ENCODE data around the gene STX7.

GRCh38 chr6:132548746-132549463 is 36.0 kb upstream of the STX7 start:
- TF ChIP-seq POLR2A (IDR thresholded peaks at IDR 0.05) = no peak
- TF ChIP-seq, protein P1, sequence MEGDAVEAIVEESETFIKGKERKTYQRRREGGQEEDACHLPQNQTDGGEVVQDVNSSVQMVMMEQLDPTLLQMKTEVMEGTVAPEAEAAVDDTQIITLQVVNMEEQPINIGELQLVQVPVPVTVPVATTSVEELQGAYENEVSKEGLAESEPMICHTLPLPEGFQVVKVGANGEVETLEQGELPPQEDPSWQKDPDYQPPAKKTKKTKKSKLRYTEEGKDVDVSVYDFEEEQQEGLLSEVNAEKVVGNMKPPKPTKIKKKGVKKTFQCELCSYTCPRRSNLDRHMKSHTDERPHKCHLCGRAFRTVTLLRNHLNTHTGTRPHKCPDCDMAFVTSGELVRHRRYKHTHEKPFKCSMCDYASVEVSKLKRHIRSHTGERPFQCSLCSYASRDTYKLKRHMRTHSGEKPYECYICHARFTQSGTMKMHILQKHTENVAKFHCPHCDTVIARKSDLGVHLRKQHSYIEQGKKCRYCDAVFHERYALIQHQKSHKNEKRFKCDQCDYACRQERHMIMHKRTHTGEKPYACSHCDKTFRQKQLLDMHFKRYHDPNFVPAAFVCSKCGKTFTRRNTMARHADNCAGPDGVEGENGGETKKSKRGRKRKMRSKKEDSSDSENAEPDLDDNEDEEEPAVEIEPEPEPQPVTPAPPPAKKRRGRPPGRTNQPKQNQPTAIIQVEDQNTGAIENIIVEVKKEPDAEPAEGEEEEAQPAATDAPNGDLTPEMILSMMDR (IDR thresholded peaks at IDR 0.05) = no peak
